Ovary (tissue), 3 donors: ENCODE data around the gene LTC4S.

Source experiments
- POLR2A ChIP-seq: fragments of 450-650 bp; IDR thresholded peaks from one replicate; pipeline ENCODE4 v1.6.1; 2017; ENCODE audit warnings: antibody characterized with exemption, mild to moderate bottlenecking, moderate library complexity
- TF ChIP-seq, protein P1 (sequence below), 3 donors: fragments of 450-650 bp in 2 of 3; fragments of 200-600 bp in 1 of 3; IDR thresholded peaks; one replicate each; pipeline versions ENCODE4 v1.5.1 to v1.8.0; 2016 to 2022; ENCODE audit warnings: antibody characterized with exemption in 3 of 3, mild to moderate bottlenecking in 1 of 3
- donor health status: DM: no; HTN: no; CAD: no.

DNA sequence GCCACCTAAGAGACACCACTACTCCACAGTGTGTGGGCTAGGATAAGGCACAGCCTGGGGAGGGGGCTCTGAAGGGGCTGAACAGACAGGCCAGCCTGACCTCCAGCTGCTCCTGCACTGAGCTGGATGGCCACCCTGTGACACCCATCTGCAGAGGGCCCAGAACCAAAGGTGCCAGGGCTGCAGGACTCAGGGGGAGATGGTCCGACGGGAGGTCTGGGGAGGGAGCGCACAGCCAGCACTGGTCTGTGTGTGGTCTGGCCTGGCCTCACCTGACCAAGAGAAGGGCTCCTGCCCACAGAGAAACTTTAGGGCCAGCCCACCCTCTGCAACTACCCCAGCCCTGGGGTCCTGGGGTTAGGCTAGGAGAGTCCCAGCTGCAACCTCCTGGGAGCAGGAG is 789 bp downstream of the LTC4S start:
- TF ChIP-seq, protein P1, sequence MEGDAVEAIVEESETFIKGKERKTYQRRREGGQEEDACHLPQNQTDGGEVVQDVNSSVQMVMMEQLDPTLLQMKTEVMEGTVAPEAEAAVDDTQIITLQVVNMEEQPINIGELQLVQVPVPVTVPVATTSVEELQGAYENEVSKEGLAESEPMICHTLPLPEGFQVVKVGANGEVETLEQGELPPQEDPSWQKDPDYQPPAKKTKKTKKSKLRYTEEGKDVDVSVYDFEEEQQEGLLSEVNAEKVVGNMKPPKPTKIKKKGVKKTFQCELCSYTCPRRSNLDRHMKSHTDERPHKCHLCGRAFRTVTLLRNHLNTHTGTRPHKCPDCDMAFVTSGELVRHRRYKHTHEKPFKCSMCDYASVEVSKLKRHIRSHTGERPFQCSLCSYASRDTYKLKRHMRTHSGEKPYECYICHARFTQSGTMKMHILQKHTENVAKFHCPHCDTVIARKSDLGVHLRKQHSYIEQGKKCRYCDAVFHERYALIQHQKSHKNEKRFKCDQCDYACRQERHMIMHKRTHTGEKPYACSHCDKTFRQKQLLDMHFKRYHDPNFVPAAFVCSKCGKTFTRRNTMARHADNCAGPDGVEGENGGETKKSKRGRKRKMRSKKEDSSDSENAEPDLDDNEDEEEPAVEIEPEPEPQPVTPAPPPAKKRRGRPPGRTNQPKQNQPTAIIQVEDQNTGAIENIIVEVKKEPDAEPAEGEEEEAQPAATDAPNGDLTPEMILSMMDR (IDR thresholded peaks at IDR 0.05) = no peak
- no peak for TF ChIP-seq POLR2A
